ENCODE measurements around the gene SH3GL3. TPM values are rescaled to one million over a fixed set of nuclear protein-coding genes. Genes with fewer than 3 reads are reported as not detected.

SH3GL3 gene
- total and polyA plus RNA-seq, 2 experiments from 2014 or later, result 38.2 to 87.1 TPM

GRCh38 chr15:83569341-83569740, 122.2 kb downstream of the SH3GL3 start:
- no peak for TF ChIP-seq CTCF (IDR thresholded peaks at IDR 0.05; ENCODE audit: low read depth, low read length)
- DNase-seq (ENCODE audit: low read depth in 1 of 2, low spot score in 1 of 2), result no peak
- no peaks in the 10 kb centered on the region for H3K36me3 ChIP-seq
- H3K9me3 ChIP-seq (ENCODE audit: low read depth), result no peaks in the 10 kb centered on the region
- H3K27ac ChIP-seq, result no peak overlapping the region
- H3K27me3 ChIP-seq, result no peaks in the 10 kb centered on the region
- H3K4me3 ChIP-seq, result no peak overlapping the region
- no peaks in the 10 kb centered on the region for H3K4me1 ChIP-seq (ENCODE audit: low read depth)

DNA sequence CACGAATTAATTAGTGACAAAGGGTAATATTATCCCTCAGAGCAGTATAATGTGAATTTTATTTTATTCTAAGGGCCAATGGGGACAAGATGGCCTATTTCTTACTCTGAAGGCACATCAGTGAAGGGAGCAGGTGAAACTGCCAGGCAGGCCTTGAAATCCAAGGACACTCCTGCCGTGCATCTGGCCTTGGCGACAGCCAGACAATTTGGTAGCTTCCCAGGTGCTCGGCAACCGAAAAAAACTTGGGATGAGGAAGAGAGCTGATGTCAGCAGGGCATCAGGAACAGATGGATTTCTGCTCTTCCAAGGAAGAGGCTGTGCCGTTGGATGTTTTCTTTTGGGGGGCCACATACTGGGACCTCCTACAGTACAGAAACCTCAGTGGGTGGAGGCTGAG, 123.6 kb downstream of the SH3GL3 start:
- H3K27me3 ChIP-seq, result no peaks in the 10 kb centered on the region
- TF ChIP-seq CTCF (IDR thresholded peaks at IDR 0.05; ENCODE audit: low read depth, low read length), result no peak
- no peak overlapping the region for H3K4me3 ChIP-seq
- no peak for DNase-seq (ENCODE audit: low read depth in 1 of 2, low spot score in 1 of 2)
- no peaks in the 10 kb centered on the region for H3K9me3 ChIP-seq (ENCODE audit: low read depth)
- H3K36me3 ChIP-seq, result no peaks in the 10 kb centered on the region
- H3K4me1 ChIP-seq (ENCODE audit: low read depth), result no peaks in the 10 kb centered on the region
- no peak overlapping the region for H3K27ac ChIP-seq

- no peak overlapping the region for H3K4me3 ChIP-seq
- no peaks in the 10 kb centered on the region for H3K36me3 ChIP-seq
- H3K9me3 ChIP-seq (ENCODE audit: low read depth), result no peaks in the 10 kb centered on the region
- no peaks in the 10 kb centered on the region for H3K27me3 ChIP-seq
- H3K27ac ChIP-seq, result no peak overlapping the region
- DNase-seq (ENCODE audit: low read depth in 1 of 2, low spot score in 1 of 2), result peak; percentile 38 to 53
- H3K4me1 ChIP-seq (ENCODE audit: low read depth), result no peaks in the 10 kb centered on the region
- peak; percentile 72 for TF ChIP-seq CTCF (IDR thresholded peaks at IDR 0.05; ENCODE audit: low read depth, low read length)
Measured at GRCh38 chr15:83571820-83572707, 124.9 kb downstream of the SH3GL3 start.

GRCh38 chr15:83574345-83574744, 127.2 kb downstream of the SH3GL3 start:
- no peak for TF ChIP-seq CTCF (IDR thresholded peaks at IDR 0.05; ENCODE audit: low read depth, low read length)
- no peak for DNase-seq (ENCODE audit: low read depth in 1 of 2, low spot score in 1 of 2)
- H3K4me3 ChIP-seq, result no peak overlapping the region
- no peaks in the 10 kb centered on the region for H3K9me3 ChIP-seq (ENCODE audit: low read depth)
- no peaks in the 10 kb centered on the region for H3K27me3 ChIP-seq
- no peaks in the 10 kb centered on the region for H3K36me3 ChIP-seq
- H3K27ac ChIP-seq, result no peak overlapping the region
- H3K4me1 ChIP-seq (ENCODE audit: low read depth), result no peaks in the 10 kb centered on the region

GRCh38 chr15:83578691-83579090, 131.6 kb downstream of the SH3GL3 start:
- no peak for TF ChIP-seq CTCF (IDR thresholded peaks at IDR 0.05; ENCODE audit: low read depth, low read length)

More at GRCh38 chr15:83578691-83579090, 131.6 kb downstream of the SH3GL3 start:
- no peak overlapping the region for H3K27ac ChIP-seq
- no peaks in the 10 kb centered on the region for H3K9me3 ChIP-seq (ENCODE audit: low read depth)
- H3K4me3 ChIP-seq, result no peak overlapping the region
- H3K4me1 ChIP-seq (ENCODE audit: low read depth), result no peaks in the 10 kb centered on the region
- H3K36me3 ChIP-seq, result no peaks in the 10 kb centered on the region
- H3K27me3 ChIP-seq, result no peaks in the 10 kb centered on the region
- DNase-seq (ENCODE audit: low read depth in 1 of 2, low spot score in 1 of 2), result no peak
